Measurements from ENCODE around the gene ATP1A2.

The ATP1A2 gene

GRCh38 chr1:160139840-160140239, 24.3 kb downstream of the ATP1A2 start:
- no peak overlapping the region for H3K27ac ChIP-seq (ENCODE audit: low read depth, low read length, poor library complexity, severe bottlenecking)
- H3K9me3 ChIP-seq (ENCODE audit: low read length): no peaks in the 10 kb centered on the region
- no peaks in the 10 kb centered on the region for H3K9me2 ChIP-seq (ENCODE audit: low read depth, low read length)
- no peaks in the 10 kb centered on the region for H3K4me1 ChIP-seq (ENCODE audit: insufficient read depth, low read length, severe bottlenecking)
- H2AFZ ChIP-seq (ENCODE audit: low read length): no peak overlapping the region
- no peaks in the 10 kb centered on the region for H3K79me2 ChIP-seq (ENCODE audit: insufficient read depth, low read length)
- H3F3A ChIP-seq (ENCODE audit: insufficient read depth, low read length): no peaks in the 10 kb centered on the region
- no peak overlapping the region for H3K9ac ChIP-seq (ENCODE audit: low read length)
- no peak overlapping the region for H3K4me2 ChIP-seq (ENCODE audit: low read length)
- no peak overlapping the region for H3K4me3 ChIP-seq (ENCODE audit: low read depth, low read length, poor library complexity, severe bottlenecking)
- peaks cover 4% of the 10 kb centered on the region; the same call in 1 of the 2 replicates for H3K27me3 ChIP-seq (ENCODE audit: insufficient read depth, low read length)
- H3K36me3 ChIP-seq (ENCODE audit: insufficient read depth, low read length): no peaks in the 10 kb centered on the region
- TF ChIP-seq EZH2 (IDR thresholded peaks at IDR 0.05; ENCODE audit: borderline replicate concordance, low read length) (no peak), CTCF (IDR thresholded peaks at IDR 0.05; ENCODE audit: low read length) (no peak)
- H4K20me1 ChIP-seq (ENCODE audit: insufficient read depth, low read length): no peaks in the 10 kb centered on the region

- Histone ChIP-seq H3K27me3 (ENCODE audit: insufficient read depth, low read length) (no peaks in the 10 kb centered on the region), H3K9me2 (ENCODE audit: low read depth, low read length) (no peaks in the 10 kb centered on the region), H3K36me3 (ENCODE audit: insufficient read depth, low read length) (no peaks in the 10 kb centered on the region), H3K4me2 (ENCODE audit: low read length) (no peak overlapping the region), H3K9me3 (ENCODE audit: low read length) (no peaks in the 10 kb centered on the region), H4K20me1 (ENCODE audit: insufficient read depth, low read length) (no peaks in the 10 kb centered on the region), H3K9ac (ENCODE audit: low read length) (no peak overlapping the region), H2AFZ (ENCODE audit: low read length) (no peak overlapping the region), H3K79me2 (ENCODE audit: insufficient read depth, low read length) (no peaks in the 10 kb centered on the region), H3K27ac (ENCODE audit: low read depth, low read length, poor library complexity, severe bottlenecking) (no peak overlapping the region), H3K4me3 (ENCODE audit: low read depth, low read length, poor library complexity, severe bottlenecking) (no peak overlapping the region), H3K4me1 (ENCODE audit: insufficient read depth, low read length, severe bottlenecking) (no peaks in the 10 kb centered on the region), H3F3A (ENCODE audit: insufficient read depth, low read length) (no peaks in the 10 kb centered on the region)
- TF ChIP-seq CTCF (IDR thresholded peaks at IDR 0.05; ENCODE audit: low read length) (no peak), EZH2 (IDR thresholded peaks at IDR 0.05; ENCODE audit: borderline replicate concordance, low read length) (no peak)
Observed at GRCh38 chr1:160143695-160144094, 28.1 kb downstream of the ATP1A2 start.

- Histone ChIP-seq H3K27me3 (ENCODE audit: insufficient read depth, low read length) (no peaks in the 10 kb centered on the region), H3K4me2 (ENCODE audit: low read length) (no peak overlapping the region)
- no peak for TF ChIP-seq CTCF (IDR thresholded peaks at IDR 0.05; ENCODE audit: low read length)
- TF ChIP-seq EZH2 (IDR thresholded peaks at IDR 0.05; ENCODE audit: borderline replicate concordance, low read length): no peak
Observed at GRCh38 chr1:160144921-160145320, 29.4 kb downstream of the ATP1A2 start.

More at GRCh38 chr1:160144921-160145320, 29.4 kb downstream of the ATP1A2 start:
- Histone ChIP-seq H3K4me3 (ENCODE audit: low read depth, low read length, poor library complexity, severe bottlenecking) (no peak overlapping the region), H2AFZ (ENCODE audit: low read length) (no peak overlapping the region), H3K9me2 (ENCODE audit: low read depth, low read length) (no peaks in the 10 kb centered on the region), H4K20me1 (ENCODE audit: insufficient read depth, low read length) (no peaks in the 10 kb centered on the region), H3K9ac (ENCODE audit: low read length) (no peak overlapping the region), H3K27ac (ENCODE audit: low read depth, low read length, poor library complexity, severe bottlenecking) (no peak overlapping the region), H3K36me3 (ENCODE audit: insufficient read depth, low read length) (no peaks in the 10 kb centered on the region), H3K79me2 (ENCODE audit: insufficient read depth, low read length) (no peaks in the 10 kb centered on the region), H3K4me1 (ENCODE audit: insufficient read depth, low read length, severe bottlenecking) (no peaks in the 10 kb centered on the region), H3K9me3 (ENCODE audit: low read length) (no peaks in the 10 kb centered on the region), H3F3A (ENCODE audit: insufficient read depth, low read length) (no peaks in the 10 kb centered on the region)
